ENCODE data around the gene DNAJC3. TPM values are rescaled to one million over a fixed set of nuclear protein-coding genes. Genes with fewer than 3 reads are reported as not detected.

The DNAJC3 gene
- total RNA-seq, 1 donor from 2014 or later, result 68.1 TPM

DNA sequence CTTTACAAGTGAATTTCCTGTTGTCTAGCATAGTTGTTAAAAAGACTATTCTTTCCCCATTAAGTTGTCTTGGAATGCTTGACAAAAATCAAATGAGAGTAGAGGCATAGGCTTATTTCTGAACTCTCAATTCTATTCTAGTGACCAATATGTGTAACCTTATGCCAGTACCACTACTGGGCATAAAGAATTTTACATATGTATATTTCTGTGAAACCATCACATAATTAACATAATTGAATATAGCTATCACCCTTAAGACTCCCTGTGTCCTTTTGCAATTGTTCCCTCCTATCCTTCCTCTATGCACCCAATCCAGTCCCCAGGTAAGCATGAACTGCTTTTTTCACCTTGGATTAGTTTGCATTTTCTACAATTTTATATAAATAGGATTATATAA lies 165.0 kb downstream of the DNAJC3 start:
- DNase-seq (ENCODE audit: low read depth in 2 of 2), result no peak

GRCh38 chr13:95842898-95843297 lies 166.0 kb downstream of the DNAJC3 start:
- DNase-seq (ENCODE audit: low read depth in 2 of 2), result no peak

Other genes with a start within 250 kb of the DNAJC3 start
- 0.20 TPM in 1 of 2 replicates, not detected in the other for gene CLDN10, start 124.4 kb upstream of the DNAJC3 start, total RNA-seq
- 0.79 and 1.1 TPM in 2 replicates for gene DZIP1, start 32.4 kb upstream of the DNAJC3 start, total RNA-seq